ENCODE measurements around the gene SLC19A3.

- TF ChIP-seq CTCF (IDR thresholded peaks at IDR 0.05; ENCODE audit: poor library complexity, severe bottlenecking) (no peak), TAF1 (IDR thresholded peaks at IDR 0.05; ENCODE audit: low read depth) (no peak), POLR2AphosphoS5 (IDR thresholded peaks at IDR 0.05) (no peak), REST (IDR thresholded peaks at IDR 0.05; ENCODE audit: borderline replicate concordance) (no peak), MXI1 (conservative IDR thresholded peaks at IDR 0.05; ENCODE audit: poor library complexity, severe bottlenecking) (no peak), EP300 (conservative IDR thresholded peaks at IDR 0.05; ENCODE audit: poor library complexity, severe bottlenecking) (no peak), EZH2 (IDR thresholded peaks at IDR 0.05; ENCODE audit: borderline replicate concordance, insufficient read depth, low read length, poor library complexity, severe bottlenecking) (no peak), RAD21 (conservative IDR thresholded peaks at IDR 0.05) (no peak), SMC3 (conservative IDR thresholded peaks at IDR 0.05; ENCODE audit: poor library complexity) (no peak)
Observed at GRCh38 chr2:227765788-227766372, 48.1 kb upstream of the SLC19A3 start.

All from neural cell (in vitro differentiated cells).